Thyroid gland (tissue), 4 donors: Measurements from ENCODE around the gene KCNAB2. TPM values are rescaled to one million over a fixed set of nuclear protein-coding genes. Genes with fewer than 3 reads are reported as not detected.
A peak's percentile ranks its signal among the peaks of the same experiment; 100 is the strongest.

Experiments
- DNase-seq, 2 donors: peaks; one replicate each; pipeline ENCODE4 v3.0.0-alpha.2; 2019
- H3K27ac ChIP-seq, 3 donors: fragments of 200-600 bp; sonication (generic); 1 replicate in 2 of 3; 2 replicates in 1 of 3; pipeline ENCODE4 v1.5.1; 2016 to 2019; ENCODE audit warnings: mild to moderate bottlenecking in 1 of 3, moderate library complexity in 1 of 3
- H3K27me3 ChIP-seq: fragments of 200-600 bp; sonication (generic); one replicate; pipeline ENCODE4 v1.5.1; 2019
- H3K36me3 ChIP-seq, 2 donors: fragments of 200-600 bp; sonication (generic); one replicate each; pipeline ENCODE4 v1.5.1; 2016 to 2019
- H3K4me1 ChIP-seq, 2 donors: fragments of 200-600 bp; sonication (generic); one replicate each; pipeline ENCODE4 v1.5.1; 2017 to 2019
- H3K4me3 ChIP-seq, 3 donors: fragments of 200-600 bp; sonication (generic); replicated peaks in 1 of 3; 1 replicate in 2 of 3; 2 replicates in 1 of 3; pipeline ENCODE4 v1.5.1; 2016; ENCODE audit warnings: mild to moderate bottlenecking in 1 of 3
- H3K9me3 ChIP-seq: fragments of 200-600 bp; sonication (generic); one replicate; pipeline ENCODE4 v1.5.1; 2017
- POLR2A ChIP-seq, 2 donors: fragments of 450-650 bp; IDR thresholded peaks; one replicate each; pipeline ENCODE4 v1.6.1; 2017; ENCODE audit warnings: antibody characterized with exemption in 2 of 2, mild to moderate bottlenecking in 2 of 2, moderate library complexity in 1 of 2
- WGBS, 2 donors: methylation state at CpG; one replicate each; pipeline ENCODE4 v1.1.5; 2017; 5-methylcytosine and 5-hydroxymethylcytosine counted together
- intact Hi-C: fragments of 100-400 bp; cut with DNase I; formaldehyde crosslinking; loops from one replicate; pipeline ENCODE4 v1.15.1; 2023
- total RNA-seq, 4 donors: library from RNA; depleted of rRNA; stranded (reverse); fragments of >200 nt; gene quantifications; one replicate each; pipeline ENCODE4 v1.2.3, GENCODE V29; 2016
- TF ChIP-seq, protein P1 (sequence below), 6 experiments: fragments of 200-600 bp in 3 of 6; fragments of 450-650 bp in 3 of 6; sonication (generic) in 3 of 6; IDR thresholded peaks; one replicate each; pipeline ENCODE4 v1.5.1; 2016 to 2019; ENCODE audit warnings: antibody characterized with exemption in 6 of 6, mild to moderate bottlenecking in 2 of 6, inconsistent platforms in 1 of 6, moderate library complexity in 1 of 6

Gene KCNAB2
- total RNA-seq, 4 donors from 2014 or later, result 3.1 to 7.3 (median 6.1) TPM

DNA sequence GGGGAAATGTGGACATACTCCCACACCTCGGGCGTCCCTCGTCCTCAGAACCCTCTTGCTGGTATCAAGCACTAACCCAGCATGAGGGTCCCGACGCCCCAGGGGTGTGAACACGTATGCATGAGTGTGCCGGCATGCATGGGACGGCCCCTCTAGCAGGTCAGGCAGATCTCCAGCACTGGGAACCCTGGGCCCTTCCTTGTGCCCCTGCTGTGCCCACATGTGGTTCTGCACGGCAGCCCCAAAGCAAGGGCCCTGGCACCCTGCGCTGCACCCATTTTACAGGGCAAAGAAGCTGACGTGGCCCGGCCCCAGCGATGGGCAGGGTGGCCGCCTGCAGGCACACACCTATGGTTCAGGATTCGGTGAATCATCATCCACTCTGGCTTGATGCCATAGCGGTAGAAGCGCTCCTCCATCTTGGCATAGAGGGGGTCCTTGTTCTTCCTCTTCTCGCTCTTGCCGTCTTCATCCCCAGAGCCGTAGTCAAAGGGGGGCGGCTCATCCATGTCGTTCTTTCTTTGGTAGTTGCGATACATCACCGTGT, 100.2 kb downstream of the KCNAB2 start:
- 88 to 93% methylated on average over 17 to 24 of the region's 24 CpGs for WGBS, 2 donors
- intact Hi-C loops, result no loop called here
- Histone ChIP-seq H3K9me3 (no peaks in the 10 kb centered on the region), H3K4me3 (no peak overlapping the region), H3K27me3 (peaks cover 8% of the 10 kb centered on the region), H3K36me3 (no peaks in the 10 kb centered on the region), H3K27ac (no peak overlapping the region), H3K4me1 (peaks cover 4 to 6% of the 10 kb centered on the region in 2 donors)
- no peak for DNase-seq
- TF ChIP-seq, protein P1, sequence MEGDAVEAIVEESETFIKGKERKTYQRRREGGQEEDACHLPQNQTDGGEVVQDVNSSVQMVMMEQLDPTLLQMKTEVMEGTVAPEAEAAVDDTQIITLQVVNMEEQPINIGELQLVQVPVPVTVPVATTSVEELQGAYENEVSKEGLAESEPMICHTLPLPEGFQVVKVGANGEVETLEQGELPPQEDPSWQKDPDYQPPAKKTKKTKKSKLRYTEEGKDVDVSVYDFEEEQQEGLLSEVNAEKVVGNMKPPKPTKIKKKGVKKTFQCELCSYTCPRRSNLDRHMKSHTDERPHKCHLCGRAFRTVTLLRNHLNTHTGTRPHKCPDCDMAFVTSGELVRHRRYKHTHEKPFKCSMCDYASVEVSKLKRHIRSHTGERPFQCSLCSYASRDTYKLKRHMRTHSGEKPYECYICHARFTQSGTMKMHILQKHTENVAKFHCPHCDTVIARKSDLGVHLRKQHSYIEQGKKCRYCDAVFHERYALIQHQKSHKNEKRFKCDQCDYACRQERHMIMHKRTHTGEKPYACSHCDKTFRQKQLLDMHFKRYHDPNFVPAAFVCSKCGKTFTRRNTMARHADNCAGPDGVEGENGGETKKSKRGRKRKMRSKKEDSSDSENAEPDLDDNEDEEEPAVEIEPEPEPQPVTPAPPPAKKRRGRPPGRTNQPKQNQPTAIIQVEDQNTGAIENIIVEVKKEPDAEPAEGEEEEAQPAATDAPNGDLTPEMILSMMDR (IDR thresholded peaks at IDR 0.05), result no peak
- no peak for TF ChIP-seq POLR2A (IDR thresholded peaks at IDR 0.05)

DNA sequence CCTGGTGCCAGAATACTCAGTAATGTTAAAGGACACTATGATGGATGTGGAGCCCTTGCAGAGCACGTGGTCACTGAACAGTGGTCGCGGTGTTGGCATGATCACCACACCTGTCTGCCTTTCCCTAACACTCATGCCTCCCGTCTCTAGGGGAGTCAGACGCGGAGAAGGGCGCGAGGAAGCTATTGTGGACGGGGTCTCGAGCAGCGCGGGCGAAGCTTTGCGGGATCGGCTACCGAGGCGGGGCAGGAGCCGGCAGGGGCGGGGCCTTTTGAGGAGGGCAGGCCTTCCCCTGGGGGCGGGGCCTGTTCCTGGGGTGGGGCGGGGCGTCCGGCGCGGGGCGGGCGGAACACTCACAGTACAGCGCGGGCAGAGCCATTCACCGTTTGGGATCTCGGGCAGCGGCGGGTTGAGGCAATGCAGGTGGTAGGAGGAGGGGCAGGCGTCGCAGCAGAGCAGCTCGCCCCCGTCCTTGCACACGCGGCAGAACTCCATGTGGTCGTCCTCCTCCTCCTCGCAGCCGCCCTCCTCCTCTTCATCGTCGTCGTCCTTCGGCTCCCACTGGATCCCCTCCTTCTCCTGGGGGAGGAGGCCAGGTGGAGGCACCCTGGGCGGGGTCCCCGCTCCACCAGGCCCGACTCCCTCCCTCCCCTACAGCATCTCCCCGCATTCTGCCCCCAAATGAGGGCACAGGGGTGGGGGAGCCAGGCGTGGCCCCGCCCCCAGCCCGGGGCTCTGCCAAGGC, 103.0 kb downstream of the KCNAB2 start:
- Histone ChIP-seq H3K4me1 (peaks cover 4 to 6% of the 10 kb centered on the region in 2 donors), H3K27ac (no peak overlapping the region), H3K9me3 (no peaks in the 10 kb centered on the region), H3K4me3 (no peak overlapping the region), H3K27me3 (peaks cover 8% of the 10 kb centered on the region), H3K36me3 (no peaks in the 10 kb centered on the region)
- no peak for TF ChIP-seq POLR2A (IDR thresholded peaks at IDR 0.05)
- TF ChIP-seq, protein P1 (IDR thresholded peaks at IDR 0.05), result no peak
- peak in 1 of 2 donors; percentile 10 for DNase-seq
- intact Hi-C loops, result no loop called here
- WGBS, 2 donors, result 5 to 6% methylated on average over 30 to 35 of the region's 53 CpGs

DNA sequence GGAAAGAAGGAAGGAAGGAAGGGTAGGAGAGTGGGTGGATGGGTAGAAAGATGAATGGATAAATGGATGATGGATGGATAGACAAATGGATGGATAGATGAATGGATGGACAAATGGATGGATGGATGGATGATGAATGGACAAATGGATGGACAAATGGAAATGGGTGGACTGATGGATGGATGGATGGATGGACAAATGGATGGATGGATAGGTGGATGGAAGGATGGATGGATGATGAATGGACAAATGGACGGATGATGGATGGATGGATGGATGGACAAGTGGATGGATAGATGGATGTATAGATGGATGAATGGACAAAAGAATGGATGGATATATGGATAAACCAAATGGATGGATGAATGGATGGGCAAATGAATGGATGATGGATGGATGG, 103.9 kb downstream of the KCNAB2 start:
- no peak for TF ChIP-seq POLR2A (IDR thresholded peaks at IDR 0.05)
- TF ChIP-seq, protein P1 (IDR thresholded peaks at IDR 0.05), result no peak
- DNase-seq, result no peak
- 87 to 99% methylated on average over 1 of the region's 1 CpG for WGBS, 2 donors
- Histone ChIP-seq H3K36me3 (no peaks in the 10 kb centered on the region), H3K9me3 (no peaks in the 10 kb centered on the region), H3K27me3 (peaks cover 8% of the 10 kb centered on the region), H3K4me1 (peaks cover 4 to 6% of the 10 kb centered on the region in 2 donors), H3K4me3 (no peak overlapping the region), H3K27ac (no peak overlapping the region)
- intact Hi-C loops, result no loop called here

DNA sequence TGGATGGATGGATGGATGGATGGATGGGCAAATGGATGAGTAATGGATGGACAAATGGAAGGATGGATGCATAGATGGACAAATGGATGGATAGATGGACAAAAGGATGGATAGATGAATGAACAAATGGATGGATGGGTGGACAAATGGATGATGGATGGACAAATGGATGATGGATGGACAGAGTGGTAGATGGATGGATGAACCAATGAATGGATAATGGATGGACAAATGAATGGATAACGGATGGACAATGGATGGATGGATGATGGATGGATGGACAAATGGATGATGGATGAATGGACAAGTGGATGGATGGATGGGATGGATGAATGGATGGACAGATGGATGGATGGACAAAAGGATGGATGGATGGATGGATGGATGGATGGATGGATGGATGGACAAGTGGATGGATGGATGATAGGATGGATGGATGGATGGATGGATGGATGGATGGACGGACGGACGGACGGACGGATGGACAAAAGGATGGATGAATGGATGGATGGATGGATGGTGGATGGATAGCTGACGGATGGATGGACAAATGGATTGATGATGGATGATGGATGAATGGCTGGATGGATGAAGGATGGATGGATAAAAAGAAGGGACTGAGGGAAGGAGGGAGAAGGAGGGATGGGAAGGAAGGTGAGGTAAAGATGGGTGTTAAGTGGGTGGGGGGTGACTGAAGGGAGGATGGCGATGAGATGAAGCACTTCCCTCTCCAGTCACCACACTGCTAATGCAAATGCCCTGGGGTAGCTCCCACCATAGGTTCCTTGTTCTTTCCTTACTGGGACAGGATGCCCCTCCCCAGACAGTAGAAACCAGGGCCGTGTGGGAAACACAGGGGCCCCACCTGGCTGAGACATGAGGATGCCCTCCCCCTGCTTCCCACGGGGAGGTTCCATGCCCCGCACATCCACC, 104.6 kb downstream of the KCNAB2 start:
- H3K9me3 ChIP-seq, result no peaks in the 10 kb centered on the region
- intact Hi-C loops, result no loop called here
- no peak overlapping the region for H3K27ac ChIP-seq
- H3K27me3 ChIP-seq, result peaks cover 8% of the 10 kb centered on the region
- no peak for DNase-seq
- peaks cover 4 to 6% of the 10 kb centered on the region in 2 donors for H3K4me1 ChIP-seq
- H3K4me3 ChIP-seq, result no peak overlapping the region
- no peak for TF ChIP-seq POLR2A (IDR thresholded peaks at IDR 0.05)
- TF ChIP-seq, protein P1 (IDR thresholded peaks at IDR 0.05), result no peak
- no peaks in the 10 kb centered on the region for H3K36me3 ChIP-seq
- WGBS, 2 donors, result 73 to 91% methylated on average over 11 of the region's 11 CpGs

Other genes starting within 250 kb of the KCNAB2 start
- gene NPHP4, start 53.5 kb upstream of the KCNAB2 start, total RNA-seq, result 10 to 100 TPM; 24.3 to 48.3 (median 30.4) TPM
- under 1 TPM; 0.15 to 0.94 (median 0.26) TPM for gene CHD5, start 134.4 kb downstream of the KCNAB2 start, total RNA-seq
- 100 to 1,000 TPM; 154 to 230 (median 181) TPM for gene RPL22, start 153.7 kb downstream of the KCNAB2 start, total RNA-seq
- gene RNF207, start 160.2 kb downstream of the KCNAB2 start, total RNA-seq, result 10 to 100 TPM; 32.9 to 63.5 (median 47.0) TPM
- 10 to 100 TPM; 66.2 to 86.2 (median 78.1) TPM for gene ICMT, start 190.1 kb downstream of the KCNAB2 start, total RNA-seq
- gene HES3, start 198.3 kb downstream of the KCNAB2 start, total RNA-seq, result not detected
- gene GPR153, start 215.2 kb downstream of the KCNAB2 start, total RNA-seq, result 1 to 10 TPM in 3 of 4 donors, under 1 TPM in 1; 0.78 to 3.2 (median 1.5) TPM